HG03457 (cell line): ENCODE results near the gene HDAC4.

Experiments
- ATAC-seq: cut with Tn5 transposase; IDR thresholded peaks from one replicate; pipeline ENCODE4 v1.9.1; 2021; ENCODE audit warnings: moderate number of reproducible peaks; ENCODE audit not compliant: unreplicated experiment

The HDAC4 gene

GRCh38 chr2:239162141-239162821 lies 238.5 kb downstream of the HDAC4 start:
- ATAC-seq, result no peak

GRCh38 chr2:239161711-239162140 lies 239.1 kb downstream of the HDAC4 start:
- ATAC-seq, result no peak

- no peak for ATAC-seq
These were observed 240.3 kb downstream of the HDAC4 start for GRCh38 chr2:239160226-239161143.

- no peak for ATAC-seq
These were observed 241.3 kb downstream of the HDAC4 start for GRCh38 chr2:239159476-239159911.

GRCh38 chr2:239158641-239159475 lies 242.0 kb downstream of the HDAC4 start:
- ATAC-seq, result no peak

GRCh38 chr2:239157771-239158170 lies 243.0 kb downstream of the HDAC4 start:
- ATAC-seq, result no peak

GRCh38 chr2:239157269-239157668 lies 243.6 kb downstream of the HDAC4 start:
- ATAC-seq, result no peak

- ATAC-seq, result no peak
These were observed 244.1 kb downstream of the HDAC4 start for GRCh38 chr2:239156516-239157265.

GRCh38 chr2:239155806-239156480 lies 244.9 kb downstream of the HDAC4 start:
- ATAC-seq, result no peak

- no peak for ATAC-seq
These were observed 245.6 kb downstream of the HDAC4 start for GRCh38 chr2:239154971-239155805.

- ATAC-seq, result no peak
These were observed 246.8 kb downstream of the HDAC4 start for GRCh38 chr2:239153806-239154591.

- ATAC-seq, result no peak
These were observed 247.9 kb downstream of the HDAC4 start for GRCh38 chr2:239152916-239153305.

GRCh38 chr2:239152239-239152915 lies 248.4 kb downstream of the HDAC4 start:
- no peak for ATAC-seq

GRCh38 chr2:239151201-239152131 lies 249.4 kb downstream of the HDAC4 start:
- ATAC-seq, result no peak

GRCh38 chr2:239150125-239151011 lies 250.5 kb downstream of the HDAC4 start:
- no peak for ATAC-seq

- no peak for ATAC-seq
These were observed 251.3 kb downstream of the HDAC4 start for GRCh38 chr2:239149501-239149900.
